ENCODE measurements around the gene STKLD1. TPM values are rescaled to one million over a fixed set of nuclear protein-coding genes. Genes with fewer than 3 reads are reported as not detected.

The STKLD1 gene
- total RNA-seq, 1 donor from 2014 or later = 0.39 TPM

GRCh38 chr9:133344071-133344470 lies 32.1 kb upstream of the STKLD1 start:
- intact Hi-C loops (cut with micrococcal nuclease) = loop anchor here (10.0 kb wide), 1 partner anchor 141 kb away; no protein-coding TSS in a partner anchor

- intact Hi-C loops (cut with micrococcal nuclease) = loop anchor here (5.0 to 10.0 kb wide), 3 partner anchors 140 to 722 kb away; partner anchors contain the start of genes BRD3 and TSC1
Measured at GRCh38 chr9:133344979-133345378, 31.2 kb upstream of the STKLD1 start.

GRCh38 chr9:133345596-133345995 lies 30.6 kb upstream of the STKLD1 start:
- intact Hi-C loops (cut with micrococcal nuclease) = loop anchor here (5.0 to 10.0 kb wide), 3 partner anchors 139 to 722 kb away; partner anchors contain the start of genes BRD3 and TSC1

DNA sequence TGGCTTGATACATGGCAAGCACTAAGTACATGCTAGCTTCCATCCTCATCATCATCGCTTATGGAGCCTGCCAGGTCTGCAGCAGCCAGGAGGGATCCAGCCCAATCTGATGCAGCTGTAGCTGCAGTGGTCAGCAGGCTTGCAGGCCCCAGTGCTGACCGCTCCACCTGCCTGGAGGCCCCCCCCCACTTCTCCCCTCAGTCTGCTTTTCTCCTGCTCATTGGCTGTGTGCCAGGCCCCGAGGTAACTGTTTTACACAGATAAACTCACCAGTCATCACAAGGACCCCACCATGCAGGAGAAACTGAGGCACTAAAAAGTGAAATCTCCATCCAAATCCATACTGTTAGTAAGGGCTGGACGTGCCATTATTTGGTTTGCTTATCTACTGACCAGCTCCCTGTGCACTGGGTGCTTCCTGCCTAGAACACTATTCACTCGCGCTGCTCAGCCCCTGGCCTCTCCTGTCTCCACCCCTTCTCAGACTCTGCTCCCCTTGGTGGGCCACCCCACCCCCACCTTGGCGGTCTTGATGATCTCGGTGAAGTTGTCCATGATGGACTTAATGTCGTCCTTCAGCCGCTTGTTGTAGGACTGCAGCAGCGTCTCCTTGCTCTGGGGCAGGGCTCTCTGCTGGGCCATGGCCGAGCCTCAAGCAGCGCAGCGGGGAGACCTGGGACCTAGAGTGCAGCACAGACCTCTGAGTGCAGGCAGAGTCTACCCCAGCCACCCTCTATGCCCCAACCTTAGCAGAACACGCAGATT lies 30.0 kb upstream of the STKLD1 start:
- intact Hi-C loops (cut with micrococcal nuclease) = loop anchor here (5.0 to 10.0 kb wide), 3 partner anchors 139 to 721 kb away; partner anchors contain the start of genes BRD3 and TSC1

GRCh38 chr9:133347515-133347984 lies 28.6 kb upstream of the STKLD1 start:
- intact Hi-C loops (cut with micrococcal nuclease) = loop anchor here (5.0 to 10.0 kb wide), 3 partner anchors 137 to 720 kb away; partner anchors contain the start of genes BRD3 and TSC1

- intact Hi-C loops (cut with micrococcal nuclease) = loop anchor here (1.0 to 10.0 kb wide), 11 partner anchors 8 to 719 kb away; partner anchors contain the start of genes BRD3, GTF3C5, REXO4 and STKLD1
Measured at GRCh38 chr9:133347985-133348717, 28.0 kb upstream of the STKLD1 start, which contains the start of the genes MED22 and RPL7A. Gene MED22, minus strand, starts transcription at chr9:133348131. Its CDS starts 1,469 bp downstream, at chr9:133346662. Gene RPL7A, plus strand, starts transcription at chr9:133348218. Its CDS starts 26 bp downstream, at chr9:133348244.

- intact Hi-C loops (cut with micrococcal nuclease) = loop anchor here (1.0 to 10.0 kb wide), 11 partner anchors 7 to 718 kb away; partner anchors contain the start of genes BRD3, GTF3C5, REXO4 and STKLD1
Measured at GRCh38 chr9:133348718-133349573, 27.2 kb upstream of the STKLD1 start.

GRCh38 chr9:133349965-133350616 lies 26.1 kb upstream of the STKLD1 start:
- intact Hi-C loops (cut with micrococcal nuclease) = loop anchor here (2.0 to 10.0 kb wide), 4 partner anchors 135 to 717 kb away; partner anchors contain the start of genes BRD3 and TSC1

- intact Hi-C loops (cut with micrococcal nuclease) = no loop called here
Measured at GRCh38 chr9:133351526-133351907, 24.6 kb upstream of the STKLD1 start.

DNA sequence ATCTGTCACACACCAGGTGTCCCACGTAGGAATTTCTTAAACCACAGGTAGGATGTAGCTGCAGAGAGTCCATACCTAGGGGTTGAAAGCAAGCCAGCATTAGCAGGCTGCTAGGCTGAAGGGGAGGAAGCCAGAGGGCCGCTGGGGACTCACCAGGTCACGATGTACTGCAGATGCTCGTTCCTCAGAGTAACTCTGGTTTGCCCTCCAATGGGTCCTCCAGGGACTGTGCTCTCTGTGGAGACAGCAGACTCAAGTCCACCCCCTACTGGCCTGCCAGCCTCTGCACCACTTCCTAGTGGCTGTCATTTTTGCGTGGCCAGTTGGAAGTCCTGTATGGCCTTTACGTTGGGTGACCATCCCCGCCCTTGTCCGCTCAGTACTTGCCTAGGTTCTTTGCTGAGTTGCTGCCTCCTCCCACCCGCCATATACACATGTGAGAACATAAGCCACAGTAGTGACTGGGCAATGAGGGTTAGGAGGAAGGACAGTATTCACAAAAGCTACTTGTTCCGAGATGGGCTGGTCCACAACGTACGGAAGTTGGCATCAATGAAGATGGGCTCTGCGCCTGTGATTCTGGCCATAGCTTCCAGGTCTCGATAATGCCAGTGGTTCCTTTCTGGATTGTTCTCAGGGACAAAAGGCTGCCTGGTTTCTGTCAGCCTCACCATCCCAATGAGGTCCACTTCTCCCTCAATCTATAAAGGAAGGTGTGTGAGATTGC lies 24.1 kb upstream of the STKLD1 start:
- intact Hi-C loops (cut with micrococcal nuclease) = no loop called here

DNA sequence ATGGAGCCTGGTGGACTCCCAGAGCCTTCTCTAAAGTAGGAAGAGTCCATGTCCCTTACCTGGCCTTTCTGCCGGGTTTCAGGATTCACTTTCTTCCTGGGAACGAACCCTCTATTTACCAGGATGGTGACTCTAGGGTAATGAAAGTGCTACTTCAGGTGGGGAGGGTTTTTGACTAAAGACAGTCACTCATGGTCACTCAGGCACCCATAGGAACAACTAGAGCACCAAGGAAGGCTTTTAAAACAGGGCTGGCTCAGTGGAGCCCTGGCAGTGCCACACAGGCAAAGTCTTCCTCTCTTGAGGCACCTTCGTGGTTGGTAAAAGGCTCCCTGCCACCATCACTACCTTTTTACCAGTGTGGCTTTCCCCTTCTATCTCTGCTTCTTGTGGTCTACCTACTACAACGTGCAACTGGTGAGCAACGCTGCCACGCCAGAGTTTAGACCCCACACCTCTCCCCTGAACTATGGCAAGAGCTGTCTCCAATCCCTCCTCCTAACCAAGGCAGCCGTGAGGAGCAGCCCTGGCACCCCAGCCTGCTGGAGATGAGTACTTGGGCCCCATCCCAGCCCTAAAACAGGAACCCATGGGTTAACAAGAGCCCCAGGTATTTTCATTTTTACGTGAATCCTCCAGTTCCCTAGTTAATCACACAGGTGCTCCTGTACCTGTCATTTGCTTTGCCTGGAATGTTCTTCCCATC lies 23.4 kb upstream of the STKLD1 start:
- intact Hi-C loops (cut with micrococcal nuclease) = no loop called here

- intact Hi-C loops (cut with micrococcal nuclease) = no loop called here
Measured at GRCh38 chr9:133353548-133353947, 22.6 kb upstream of the STKLD1 start.

DNA sequence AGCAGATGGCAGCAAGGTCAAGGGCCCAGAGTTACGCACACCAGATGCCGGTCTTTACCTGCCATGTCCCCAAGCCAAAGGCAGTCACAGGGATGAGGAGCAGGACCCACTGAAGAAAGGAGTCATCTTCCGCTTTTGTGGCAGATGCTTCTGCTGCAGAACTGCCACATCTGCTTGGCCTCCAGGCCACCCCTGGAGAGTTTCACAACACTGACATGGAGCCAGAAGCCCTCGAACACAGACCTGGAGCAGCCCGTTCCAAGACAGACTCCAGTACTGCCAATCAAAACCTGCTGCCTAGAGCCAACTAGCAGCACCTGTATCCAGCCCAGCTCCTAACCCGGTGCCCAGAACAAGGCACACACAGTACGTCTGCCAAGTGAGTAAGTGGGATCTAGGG lies 21.4 kb upstream of the STKLD1 start:
- intact Hi-C loops (cut with micrococcal nuclease) = loop anchor here (5.0 kb wide), 1 partner anchor 1002 kb away; the partner anchor contains the start of gene SETX

DNA sequence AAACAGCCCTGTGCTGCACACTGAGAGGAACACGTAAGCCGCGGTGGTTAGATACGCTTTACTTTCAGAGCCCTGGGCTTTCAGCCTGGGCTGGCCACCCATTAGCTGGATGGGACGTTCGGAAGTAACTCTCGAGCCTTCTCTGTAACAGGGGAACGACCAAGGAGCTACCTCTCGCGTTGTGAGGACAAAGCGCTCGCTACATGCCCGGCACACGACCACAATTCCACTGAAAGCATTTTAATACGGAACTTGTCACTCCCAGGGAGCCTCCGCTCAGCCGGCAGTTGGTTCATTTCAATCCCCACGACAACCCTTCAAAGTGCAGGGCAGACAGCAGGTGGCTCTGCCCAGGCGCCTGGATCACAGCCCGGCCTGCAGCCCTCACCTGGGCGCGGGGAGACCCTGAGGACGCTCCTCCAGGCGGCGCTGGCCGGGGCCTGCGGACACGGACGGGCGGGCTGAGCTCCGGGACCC lies 20.2 kb upstream of the STKLD1 start:
- intact Hi-C loops (cut with micrococcal nuclease) = loop anchor here (1.0 to 5.0 kb wide), 6 partner anchors 8 to 1004 kb away; partner anchors contain the start of genes GTF3C5, MED22, RPL7A and SETX

DNA sequence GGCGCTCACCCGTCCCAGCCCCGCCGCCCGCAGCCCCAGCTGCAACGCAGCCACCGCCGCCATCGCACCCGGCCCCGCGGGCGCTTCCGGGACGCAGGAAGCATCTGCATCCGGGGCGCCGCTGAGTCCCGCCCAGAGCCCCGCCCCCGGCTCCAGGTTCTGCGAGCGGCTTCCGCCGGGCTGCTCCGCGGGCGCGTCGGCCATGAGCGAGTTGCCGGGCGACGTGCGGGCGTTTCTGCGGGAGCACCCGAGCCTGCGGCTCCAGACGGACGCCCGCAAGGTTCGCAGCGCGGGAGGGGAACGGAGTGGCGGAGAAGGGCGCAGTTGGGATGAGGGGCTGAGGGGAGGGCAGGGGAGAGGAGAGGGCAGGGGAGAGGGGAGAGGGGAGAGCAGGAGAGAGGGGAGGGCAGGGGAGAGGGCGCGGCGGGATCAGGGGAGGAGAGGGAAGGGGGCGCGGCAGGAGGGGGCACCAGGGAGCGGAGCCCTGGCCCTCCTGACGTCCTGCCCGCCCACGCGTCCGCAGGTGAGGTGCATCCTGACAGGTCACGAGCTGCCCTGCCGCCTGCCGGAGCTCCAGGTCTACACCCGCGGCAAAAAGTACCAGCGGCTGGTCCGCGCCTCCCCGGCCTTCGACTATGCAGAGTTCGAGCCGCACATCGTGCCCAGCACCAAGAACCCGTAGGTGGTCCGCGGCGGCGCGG lies 19.6 kb upstream of the STKLD1 start, which contains the start of the genes SURF1 and SURF2:
Gene SURF1, minus strand, starts transcription at position 97 of the 701 bp plus-strand sequence. Its CDS starts 34 bp downstream, at position 63.
Gene SURF2, plus strand, starts transcription at position 160 of the 701 bp plus-strand sequence. Its CDS starts 43 bp downstream, at position 203.
- intact Hi-C loops (cut with micrococcal nuclease) = loop anchor here (1.0 to 5.0 kb wide), 6 partner anchors 8 to 1004 kb away; partner anchors contain the start of genes GTF3C5, MED22, RPL7A and SETX

DNA sequence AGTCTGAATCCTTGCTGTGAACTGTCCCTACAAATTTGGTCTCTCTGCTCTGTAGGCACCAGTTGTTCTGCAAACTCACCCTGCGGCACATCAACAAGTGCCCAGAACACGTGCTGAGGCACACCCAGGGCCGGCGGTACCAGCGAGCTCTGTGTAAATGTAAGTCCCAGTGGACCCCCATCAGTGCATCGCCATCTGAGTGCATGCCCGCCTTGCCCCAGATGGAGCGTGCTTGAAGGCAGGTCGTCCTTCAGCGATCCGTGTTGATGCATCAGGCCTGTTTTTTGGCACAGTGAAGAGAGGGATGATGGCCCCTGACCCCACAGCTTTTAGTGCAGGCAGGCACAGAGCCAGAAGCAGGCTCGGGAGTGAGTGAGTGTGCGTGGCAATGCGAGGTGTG lies 18.5 kb upstream of the STKLD1 start:
- intact Hi-C loops (cut with micrococcal nuclease) = loop anchor here (5.0 kb wide), 1 partner anchor 1005 kb away; the partner anchor contains the start of gene SETX

Data from T-helper 1 cell treated with Interleukin-12 subunit alpha and Interleukin-12 subunit beta and Interleukin-4 antibody, amounts not matched to agents 30 ng/mL and 1 ng/mL, for 36 hours (primary cell).